H4 (cell line): ENCODE measurements around the gene RELA. TPM values are rescaled to one million over a fixed set of nuclear protein-coding genes. Genes with fewer than 3 reads are reported as not detected.
A peak's percentile ranks its signal among the peaks of the same experiment; 100 is the strongest.
"Not testable (repeated sequence)": the region's sequence is repeated elsewhere in the genome, so short reads cannot be mapped to it uniquely, and the experiment has no call there.

Source experiments
- DNase-seq: peaks from one replicate; pipeline ENCODE4 v3.0.0-alpha.2; 2015; ENCODE audit warnings: low spot score
- total RNA-seq: library from RNA; depleted of rRNA; stranded (reverse); fragments of >200 nt; shearing (Covaris generic); gene quantifications from 2 replicates; pipeline ENCODE4 v1.2.3, GENCODE V29; 2014; rRNA removed

RELA gene
- total RNA-seq = 26.3 and 48.1 TPM in 2 replicates

DNA sequence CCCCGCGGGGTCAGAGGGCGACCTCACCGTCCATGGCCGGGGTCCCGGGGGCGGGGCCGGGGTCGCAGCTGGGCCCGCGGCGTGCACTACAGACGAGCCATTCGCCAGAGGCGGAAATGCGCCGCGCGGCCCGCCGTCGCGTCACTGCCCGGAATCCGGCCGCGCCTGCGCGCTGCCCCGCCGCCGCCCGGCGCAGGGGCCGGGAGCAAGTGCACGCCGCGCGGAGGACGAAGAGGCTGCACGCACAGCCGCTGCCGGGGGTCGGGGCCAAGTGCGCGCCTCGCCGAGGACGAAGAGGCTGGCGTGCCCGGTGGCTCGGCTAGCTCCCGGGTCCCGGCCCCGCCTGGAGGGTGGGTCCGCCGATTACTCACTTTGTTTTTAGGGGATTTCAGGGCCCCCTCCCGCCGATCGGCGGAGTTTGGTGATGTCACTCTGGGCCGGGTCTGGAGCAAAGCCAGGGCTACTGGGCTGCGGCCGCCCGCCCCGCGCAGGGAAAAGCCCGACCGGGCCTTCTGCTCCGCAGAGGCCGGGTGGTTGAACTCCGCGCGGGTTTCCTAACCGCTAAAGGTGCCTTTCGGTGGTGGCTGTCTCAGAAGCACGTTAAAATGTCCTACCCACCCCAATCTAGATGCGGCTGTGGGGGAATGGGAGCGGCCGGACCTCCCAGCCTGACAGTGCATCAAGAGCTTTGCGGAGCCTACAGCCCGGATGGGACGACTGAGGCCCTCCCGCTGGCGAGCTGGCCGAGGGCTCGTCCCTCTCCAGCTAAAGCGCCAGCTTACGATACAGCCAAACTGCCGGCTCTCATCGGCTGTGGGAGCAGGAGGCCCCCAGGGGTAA is at the start of gene RELA:
TSS of gene RELA (minus strand) at position 118 of the 840 bp plus-strand sequence. CDS start at position 34, 84 bp downstream.
- peak; percentile 83 for DNase-seq

DNA sequence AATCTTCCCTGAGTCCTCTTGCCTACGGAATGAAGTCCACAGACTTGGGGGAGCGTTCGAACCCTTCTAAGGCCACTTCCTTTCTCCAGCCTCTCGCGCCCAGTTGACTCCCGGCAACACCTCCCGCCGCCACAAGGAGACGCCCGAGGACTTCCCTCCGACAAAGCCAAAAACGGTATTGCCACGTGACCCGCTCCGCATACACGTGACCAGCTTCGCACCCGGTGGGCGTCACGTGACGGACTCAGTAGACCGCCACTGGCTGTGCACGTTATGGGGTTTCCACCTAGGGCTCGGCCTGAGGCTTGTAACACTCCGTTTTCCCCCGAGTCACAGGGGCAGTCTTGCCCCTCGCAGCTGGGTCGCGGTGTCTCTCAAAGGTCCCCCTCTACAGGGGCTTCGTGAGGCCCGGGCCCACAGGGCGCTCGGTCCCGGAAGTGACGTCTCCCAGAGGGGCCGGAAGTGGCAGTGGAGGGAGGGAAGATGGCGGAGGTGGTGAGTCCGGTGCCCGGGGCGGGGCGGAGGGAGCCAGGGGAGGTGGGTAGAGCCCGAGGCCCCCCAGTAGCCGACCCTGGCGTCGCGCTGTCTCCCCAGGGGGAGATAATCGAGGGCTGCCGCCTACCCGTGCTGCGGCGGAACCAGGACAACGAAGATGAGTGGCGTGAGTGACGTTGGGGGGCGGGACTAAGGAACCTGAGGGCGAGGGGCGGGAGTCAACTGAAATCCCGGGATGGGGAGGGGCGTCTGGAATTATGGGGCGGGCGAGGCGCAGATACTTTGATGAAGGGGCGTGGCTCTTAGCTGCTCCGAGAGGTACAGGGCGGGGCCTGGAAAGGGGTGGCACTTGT is 49.3 kb upstream of the RELA start, which contains the start of gene KAT5:
TSS of gene KAT5 (plus strand) at position 468 of the 848 bp plus-strand sequence. CDS start at position 484, 16 bp downstream.
- DNase-seq = peak; percentile 98

DNA sequence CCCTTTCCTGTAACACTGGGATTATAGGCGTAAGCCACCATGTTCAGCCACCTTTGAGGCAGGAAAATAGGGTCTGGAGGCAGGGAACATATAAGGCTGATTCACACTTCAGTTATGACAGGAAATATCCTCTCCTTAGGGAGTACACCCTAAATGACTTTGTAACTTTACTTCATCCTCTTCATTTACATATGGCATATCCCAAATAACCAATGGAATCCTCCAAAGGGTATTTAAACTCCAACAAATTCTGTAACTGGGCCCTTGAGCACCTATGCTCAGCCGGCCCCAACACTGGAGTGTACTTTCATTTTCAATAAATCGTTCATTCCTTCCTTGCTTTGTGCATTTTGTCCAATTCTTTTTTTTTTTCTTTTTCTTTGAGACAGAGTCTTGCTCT is 47.7 kb upstream of the RELA start:
- DNase-seq = no peak

DNA sequence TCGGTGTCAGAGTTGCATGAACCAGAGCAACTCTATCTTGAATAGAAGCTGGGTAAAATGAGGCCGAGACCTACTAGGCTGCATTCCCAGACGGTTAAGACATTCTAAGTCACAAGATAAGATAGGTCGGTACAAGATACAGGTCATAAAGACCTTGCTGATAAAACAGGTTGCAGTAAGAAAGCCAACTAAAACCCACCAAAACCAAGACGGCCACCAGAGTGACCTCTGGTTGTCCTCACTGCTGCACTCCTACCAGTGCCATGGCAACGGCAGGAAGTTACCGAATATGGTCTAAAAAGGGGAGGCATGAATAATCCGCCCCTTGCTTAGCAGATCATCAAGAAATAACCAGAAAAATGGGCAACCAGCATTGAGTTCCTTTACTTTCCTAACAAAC is 46.9 kb upstream of the RELA start:
- DNase-seq = no peak

DNA sequence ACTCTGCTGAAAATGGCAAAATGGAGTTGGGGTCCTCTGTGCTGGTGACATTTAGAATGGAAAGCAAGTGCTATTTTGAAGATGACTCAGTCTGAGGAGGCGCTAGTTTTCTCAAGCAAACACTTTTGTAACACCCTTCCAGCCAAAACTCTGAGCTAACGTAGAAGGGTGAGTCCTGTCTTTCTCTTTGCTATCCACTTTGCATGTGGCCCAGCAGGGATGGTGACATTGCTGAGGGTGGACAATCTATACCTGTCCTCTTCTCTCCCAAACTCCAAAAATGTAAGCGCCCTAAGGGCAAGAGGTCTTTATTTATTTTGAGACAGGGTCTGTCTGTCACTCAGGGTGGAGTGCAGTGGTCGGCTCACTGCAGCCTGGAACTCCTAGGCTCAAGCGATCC is 45.7 kb upstream of the RELA start:
- DNase-seq = no peak

DNA sequence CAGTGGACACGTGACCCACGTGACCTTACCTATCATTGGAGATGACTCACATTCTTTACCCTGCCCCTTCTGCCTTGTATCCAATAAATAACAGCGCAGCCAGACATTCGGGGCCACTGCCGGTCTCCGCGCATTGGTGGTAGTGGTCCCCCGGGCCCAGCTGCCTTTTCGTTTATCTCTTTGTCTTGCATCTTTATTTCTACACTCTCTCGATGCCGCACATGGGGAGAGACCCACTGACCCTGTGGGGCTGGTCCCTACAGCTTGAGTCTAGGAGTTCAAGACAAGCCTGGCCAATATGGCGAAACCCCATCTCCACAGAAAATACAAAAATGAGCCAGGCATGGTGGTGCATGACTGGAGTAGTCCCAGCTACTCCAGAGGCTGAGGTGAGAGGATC is 44.3 kb upstream of the RELA start:
- DNase-seq = not testable (repeated sequence)

DNA sequence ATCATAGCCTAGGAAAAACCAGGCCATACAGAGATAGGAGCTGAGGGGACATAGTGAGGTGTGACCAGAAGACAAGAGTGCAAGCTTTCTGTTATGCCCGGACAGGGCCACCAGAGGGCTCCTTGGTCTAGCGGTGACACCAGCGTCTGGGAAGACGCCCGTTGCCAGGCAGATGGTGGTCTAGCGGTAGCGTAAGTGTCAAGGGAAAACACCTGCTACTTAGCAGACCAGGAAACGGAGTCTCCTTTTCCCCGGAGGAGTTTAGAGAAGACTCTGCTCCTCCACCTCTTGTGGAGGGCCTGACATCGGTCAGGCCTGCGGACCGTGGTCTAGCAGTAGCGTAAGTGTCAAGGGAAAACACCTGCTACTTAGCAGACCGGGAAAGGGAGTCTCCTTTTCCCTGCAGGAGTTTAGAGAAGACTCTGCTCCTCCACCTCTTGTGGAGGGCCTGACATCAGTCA is 43.6 kb upstream of the RELA start:
- peak; percentile 39 for DNase-seq

DNA sequence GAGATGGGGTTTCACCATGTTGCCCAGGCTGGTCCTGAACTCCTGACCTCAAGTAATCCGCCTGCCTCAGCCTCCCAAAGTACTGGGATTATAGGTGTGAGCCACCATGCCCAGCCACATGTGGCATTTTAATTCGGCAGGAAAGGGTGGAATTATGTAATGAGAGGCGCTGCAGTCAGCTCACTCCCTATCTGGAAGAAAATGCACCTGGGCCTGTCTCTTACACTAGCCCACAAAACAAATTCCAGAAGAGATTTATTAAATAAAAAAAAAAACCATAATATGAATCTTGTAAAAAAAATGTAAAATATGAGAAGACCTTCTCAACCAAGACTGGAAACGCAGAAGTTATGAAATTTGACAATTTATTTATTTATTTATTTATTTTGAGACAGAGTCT is 41.1 kb upstream of the RELA start:
- no peak for DNase-seq

DNA sequence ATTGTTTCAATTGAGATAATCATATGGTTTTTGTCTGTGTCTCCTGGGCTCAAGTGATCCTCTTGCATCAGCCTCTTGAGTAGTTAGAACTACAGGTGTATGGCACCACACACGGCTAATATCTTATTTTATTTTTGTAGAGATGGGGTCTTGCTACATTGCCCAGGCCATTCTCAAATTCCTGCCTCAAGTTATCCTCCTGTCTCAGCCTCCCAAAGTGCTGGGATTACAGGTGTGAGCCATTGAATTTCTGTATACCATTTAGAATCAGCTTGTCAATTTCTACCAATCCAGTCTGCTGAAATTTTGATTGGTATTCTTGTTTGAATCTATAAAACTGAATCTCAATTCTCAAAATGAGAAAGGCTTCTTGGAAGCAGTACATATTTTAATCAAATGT is 39.0 kb upstream of the RELA start:
- DNase-seq = no peak

DNA sequence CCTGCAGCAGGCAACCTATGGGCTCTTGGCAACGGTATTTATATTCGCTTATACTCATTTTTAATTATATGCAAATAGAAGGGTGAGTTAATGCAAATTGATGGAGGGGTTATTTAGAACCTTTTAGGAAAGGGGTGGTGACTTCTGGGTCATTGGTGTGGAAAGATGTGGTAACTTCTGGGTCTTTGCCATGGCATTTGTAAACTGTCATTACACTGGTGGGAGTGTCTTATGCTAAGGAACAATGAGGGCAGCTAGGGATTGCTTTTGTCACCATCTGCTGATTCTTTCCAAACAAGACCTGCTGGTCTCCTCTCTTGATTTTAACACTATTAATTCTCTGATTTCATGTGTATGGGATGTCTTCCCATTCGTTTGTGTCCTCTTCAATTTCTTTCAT is 37.7 kb upstream of the RELA start:
- DNase-seq = no peak

DNA sequence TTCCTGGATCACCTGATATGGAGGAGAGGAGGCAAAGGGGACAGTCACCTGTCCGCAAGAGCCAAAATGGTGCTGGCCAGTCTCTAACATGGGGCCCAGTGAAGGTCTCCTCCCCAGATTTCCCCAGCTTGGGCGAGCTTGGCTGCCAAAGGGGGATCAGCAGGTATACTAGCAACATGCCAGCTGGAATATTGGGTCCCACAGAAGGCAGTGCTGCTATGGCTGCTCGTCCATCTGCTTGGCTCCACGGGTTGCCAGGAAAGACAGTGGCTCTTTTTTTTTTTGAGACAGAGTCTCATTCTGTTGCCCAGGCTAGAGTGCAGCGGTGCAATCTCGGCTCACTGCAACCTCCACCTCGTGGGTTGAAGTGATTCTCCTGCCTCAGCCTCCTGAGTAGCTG is 36.6 kb upstream of the RELA start:
- no peak for DNase-seq

DNA sequence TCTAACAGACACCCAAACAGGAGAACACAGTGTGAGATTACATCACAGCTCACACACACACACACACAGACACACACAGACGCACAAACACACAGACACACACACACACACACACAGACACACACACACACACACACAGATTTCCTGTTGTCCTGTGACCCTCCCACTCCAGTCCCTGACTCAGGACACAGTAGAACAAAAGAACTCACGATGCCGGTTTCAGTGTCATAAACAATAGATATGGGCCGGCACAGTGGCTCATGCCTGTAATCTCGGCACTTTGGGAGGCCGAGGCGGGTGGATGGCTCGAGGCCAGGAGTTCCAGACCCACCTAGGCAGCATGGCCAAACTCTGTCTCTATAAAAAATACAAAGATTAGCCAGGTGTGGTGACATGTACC is 35.5 kb upstream of the RELA start:
- no peak for DNase-seq

DNA sequence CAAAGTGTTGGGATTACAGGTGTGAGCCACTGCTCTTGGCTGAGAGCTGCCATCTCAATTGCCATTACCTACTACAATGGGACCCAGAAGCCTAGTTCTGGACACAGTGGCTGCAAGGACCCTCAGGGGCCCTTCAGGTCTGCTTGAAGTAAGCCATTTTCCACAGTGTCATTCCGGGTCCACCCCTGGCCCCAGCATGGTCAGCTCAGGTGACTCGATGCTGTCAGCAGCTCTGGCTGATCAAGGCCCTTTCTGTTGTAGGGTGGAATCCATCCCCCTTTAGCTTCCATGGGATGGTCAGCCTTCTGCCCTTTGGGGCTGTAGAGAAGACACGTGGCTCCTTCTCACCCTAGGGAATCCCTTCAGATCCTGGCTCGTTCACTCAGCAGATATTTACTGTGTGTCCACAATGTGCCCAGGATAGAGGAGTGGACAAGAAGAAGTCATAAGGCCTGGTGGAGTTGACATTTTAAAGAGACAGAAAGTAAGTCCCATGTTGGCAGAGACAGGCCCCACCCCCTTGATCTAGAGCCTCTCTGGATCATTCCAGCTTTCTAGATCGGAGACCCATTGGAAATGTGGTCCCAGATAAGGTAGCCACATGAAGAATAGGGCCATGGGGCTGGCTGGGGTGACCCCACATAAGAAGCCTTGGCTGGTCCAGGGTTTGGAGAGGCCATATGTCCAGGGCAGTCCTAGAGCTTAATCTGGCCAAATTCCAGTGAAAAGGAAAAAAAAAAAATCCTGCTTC is 34.3 kb upstream of the RELA start:
- no peak for DNase-seq

DNA sequence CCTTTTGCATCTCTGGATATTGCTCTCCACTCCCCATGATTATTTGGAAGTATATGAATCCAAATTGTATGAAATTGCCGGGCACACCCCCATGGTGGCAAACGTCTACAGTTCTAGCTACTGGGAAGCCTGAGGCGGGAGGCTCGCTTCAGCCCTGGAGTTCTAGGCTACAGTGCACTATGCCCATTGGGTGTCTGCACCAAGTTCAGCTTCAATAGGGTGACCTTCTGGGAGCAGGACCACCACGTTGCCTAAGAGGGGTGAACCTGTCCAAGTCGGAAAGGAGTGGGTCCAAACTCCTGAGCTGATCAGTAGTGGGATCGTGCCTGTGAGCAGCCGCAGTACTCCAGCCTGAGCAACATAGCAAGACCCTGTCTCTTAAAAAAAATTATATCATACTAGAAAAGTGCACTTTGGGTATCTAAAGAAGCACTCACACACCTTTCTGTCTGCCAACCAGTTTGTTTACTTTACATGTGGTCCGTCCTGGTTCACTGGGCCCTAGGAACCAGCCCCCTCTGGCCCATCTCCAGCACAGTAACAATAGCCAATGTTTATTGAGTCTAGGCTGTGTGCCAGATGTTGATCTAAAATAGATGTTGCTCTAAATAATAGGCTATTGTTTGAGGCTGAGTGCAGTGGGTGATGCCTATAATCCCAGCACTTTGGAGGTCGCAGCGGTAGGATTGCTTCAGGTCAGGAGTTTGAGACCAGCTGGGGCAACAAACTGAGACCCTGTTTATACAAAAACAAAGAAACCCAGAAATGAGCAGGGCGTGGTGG is 32.9 kb upstream of the RELA start:
- DNase-seq = peak; percentile 69

DNA sequence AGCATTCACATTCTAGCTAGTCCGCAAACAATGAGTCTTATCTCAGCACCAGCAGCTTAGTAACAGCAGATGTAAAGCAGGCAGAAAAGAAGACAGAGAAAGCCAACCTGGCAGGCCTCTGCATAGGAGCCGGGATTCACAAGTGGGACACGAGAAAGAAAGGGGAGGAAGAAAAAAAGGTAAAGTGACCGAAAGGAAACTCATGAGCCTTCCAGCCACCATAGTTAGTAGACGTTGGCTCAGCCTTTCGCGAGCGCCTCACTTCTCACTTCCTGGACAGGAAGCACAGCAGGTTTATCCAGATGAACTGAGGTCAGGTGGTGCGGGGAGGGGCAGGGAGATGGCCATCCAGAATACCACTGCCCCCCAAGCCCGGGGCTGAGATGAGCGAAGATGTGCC is 29.7 kb upstream of the RELA start:
- no peak for DNase-seq

DNA sequence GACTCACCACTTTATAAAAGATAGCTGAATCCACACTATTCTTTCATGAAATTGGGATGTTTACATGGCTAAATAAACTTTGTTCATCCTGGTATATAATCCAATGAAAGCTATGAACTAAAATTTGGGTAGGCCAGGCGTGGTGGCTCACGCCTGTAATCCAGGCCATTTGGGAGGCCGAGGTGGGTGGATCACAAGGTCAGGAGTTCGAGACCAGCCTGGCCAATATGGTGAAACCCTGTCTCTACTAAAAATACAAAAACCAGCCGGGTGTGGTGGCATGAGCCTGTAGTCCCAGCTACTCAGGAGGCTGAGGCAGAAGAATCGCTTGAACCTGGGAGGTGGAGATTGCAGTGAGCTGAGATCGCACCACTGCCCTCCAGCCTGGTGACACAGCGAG is 29.1 kb upstream of the RELA start:
- DNase-seq = not testable (repeated sequence)

DNA sequence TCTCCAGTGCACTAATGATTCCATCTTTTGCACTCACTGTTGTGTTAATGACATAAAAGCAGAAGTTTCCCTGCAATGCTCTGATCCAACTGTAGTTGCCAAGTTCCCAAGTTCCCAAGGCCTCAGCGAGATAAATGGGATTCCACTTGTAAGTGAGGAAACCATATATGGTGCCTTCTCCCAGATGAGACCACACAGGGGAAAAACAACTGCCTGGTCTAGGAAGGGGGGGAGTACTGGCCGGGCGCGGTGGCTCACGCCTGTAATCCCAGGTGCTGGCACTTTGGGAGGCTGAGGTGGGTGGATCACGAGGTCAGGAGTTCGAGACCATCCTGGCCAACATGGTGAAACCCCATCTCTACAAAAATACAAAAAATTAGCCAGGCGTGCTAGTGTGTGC is 23.3 kb upstream of the RELA start:
- DNase-seq = no peak

DNA sequence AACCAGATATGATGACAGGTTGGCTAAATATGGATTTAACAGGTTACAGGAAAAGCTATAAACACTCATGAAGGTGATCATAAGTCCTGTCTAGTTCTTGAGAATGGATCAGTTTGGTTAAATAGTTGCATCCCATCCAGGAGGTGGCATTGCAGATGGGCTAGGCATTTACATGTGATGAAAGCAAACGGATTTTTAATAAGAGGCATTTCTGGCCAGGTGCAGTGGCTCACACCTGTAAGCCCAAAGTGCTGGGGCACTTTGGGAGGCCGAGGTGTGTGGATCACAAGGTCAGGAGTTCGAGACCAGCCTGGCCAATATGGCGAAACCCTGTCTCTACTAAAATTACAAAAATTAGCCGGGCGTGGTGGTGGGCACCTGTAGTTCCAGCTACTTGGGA is 20.8 kb upstream of the RELA start:
- DNase-seq = not testable (repeated sequence)

DNA sequence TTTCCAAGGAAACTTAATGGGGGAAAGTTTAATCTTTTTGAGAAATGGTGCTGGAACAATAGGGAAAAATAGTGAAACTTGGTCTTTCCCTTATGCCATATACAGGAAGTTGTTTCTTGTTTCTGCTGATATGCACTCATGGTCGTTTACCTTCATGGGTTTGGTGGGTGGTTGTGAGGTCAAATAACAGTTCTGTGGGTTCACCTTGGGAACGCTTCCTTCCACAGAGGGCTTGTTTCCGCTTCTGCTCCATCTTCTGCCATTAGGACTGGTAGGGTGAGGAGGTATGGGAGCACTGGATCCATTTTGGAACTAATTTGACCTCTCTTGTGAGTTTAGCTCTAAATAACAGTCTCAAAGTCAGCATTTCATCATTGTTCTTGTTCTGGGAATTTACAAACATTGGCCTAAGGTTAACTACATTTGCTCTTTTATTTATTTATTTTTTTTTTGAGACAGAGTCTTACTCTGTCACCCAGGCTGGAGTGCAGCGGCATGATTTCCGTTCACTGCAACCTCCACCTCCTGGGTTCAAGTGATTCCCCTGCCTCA is 17.6 kb upstream of the RELA start:
- no peak for DNase-seq

DNA sequence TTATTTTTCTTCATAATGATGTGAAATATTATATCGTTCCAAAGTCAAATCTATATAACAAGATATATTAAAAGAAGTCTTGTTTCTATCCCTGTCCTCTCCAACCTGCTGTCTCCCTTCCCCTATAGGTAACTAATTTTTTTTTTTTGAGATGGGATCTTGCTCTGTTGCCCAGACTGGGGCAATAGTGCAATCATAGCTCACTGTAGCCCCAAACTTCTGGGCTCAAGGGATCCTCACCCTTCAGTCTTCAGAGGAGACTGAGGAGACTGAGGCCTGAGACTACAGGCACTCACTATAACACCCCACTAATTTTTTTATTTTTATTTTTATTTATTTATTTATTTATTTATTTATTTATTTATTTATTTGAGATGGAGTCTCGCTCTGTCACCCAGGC is 10.3 kb upstream of the RELA start:
- DNase-seq = no peak
